GM21786 (cell line): ENCODE results near the gene CRKL.
"Not testable (repeated sequence)": the region's sequence is repeated elsewhere in the genome, so short reads cannot be mapped to it uniquely, and the experiment has no call there.

Experiments used
- ATAC-seq: cut with Tn5 transposase; IDR thresholded peaks from one replicate; pipeline ENCODE4 v1.9.1; 2021; ENCODE audit not compliant: unreplicated experiment

The CRKL gene

DNA sequence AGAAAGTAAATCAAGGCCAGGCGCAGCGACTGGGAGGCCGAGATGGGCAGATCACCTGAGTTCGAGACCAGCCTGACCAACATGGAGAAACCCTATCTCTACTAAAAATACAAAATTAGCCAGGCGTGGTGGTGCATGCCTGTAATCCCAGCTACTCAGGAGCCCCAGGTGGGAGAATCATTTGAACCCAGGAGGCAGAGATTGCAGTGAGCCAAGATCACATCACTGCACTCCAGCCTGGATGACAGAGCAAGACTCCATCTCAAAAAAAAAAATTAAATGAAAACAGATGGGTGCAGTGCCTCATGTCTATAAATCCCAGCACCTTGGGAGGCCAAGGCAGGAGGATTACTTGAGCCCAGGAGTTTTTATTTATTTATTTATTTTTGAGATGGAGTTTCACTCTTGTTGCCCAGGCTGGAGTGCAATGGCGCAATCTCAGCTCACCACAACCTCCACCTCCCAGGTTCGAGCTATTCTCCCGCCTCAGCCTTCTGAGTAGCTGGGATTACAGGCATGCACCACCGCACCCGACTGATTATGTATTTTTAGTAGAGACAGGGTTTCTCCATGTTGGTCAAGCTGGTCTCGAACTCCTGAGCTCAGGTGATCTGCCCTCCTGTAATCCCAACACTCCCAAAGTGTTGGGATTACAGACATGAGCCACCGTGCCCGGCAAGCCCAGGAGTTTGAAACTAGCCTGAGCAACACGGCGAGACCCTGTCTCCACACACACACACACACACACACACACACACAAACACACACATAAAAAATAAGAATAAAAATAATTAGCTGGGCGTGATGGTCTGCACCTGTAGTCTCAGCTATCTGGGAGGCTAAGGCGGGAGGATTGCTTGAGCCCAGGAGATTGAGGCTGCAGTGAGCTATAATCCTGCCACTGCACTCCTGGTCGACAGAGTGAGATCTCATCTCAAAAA, 15.8 kb upstream of the CRKL start:
- not testable (repeated sequence) for ATAC-seq

DNA sequence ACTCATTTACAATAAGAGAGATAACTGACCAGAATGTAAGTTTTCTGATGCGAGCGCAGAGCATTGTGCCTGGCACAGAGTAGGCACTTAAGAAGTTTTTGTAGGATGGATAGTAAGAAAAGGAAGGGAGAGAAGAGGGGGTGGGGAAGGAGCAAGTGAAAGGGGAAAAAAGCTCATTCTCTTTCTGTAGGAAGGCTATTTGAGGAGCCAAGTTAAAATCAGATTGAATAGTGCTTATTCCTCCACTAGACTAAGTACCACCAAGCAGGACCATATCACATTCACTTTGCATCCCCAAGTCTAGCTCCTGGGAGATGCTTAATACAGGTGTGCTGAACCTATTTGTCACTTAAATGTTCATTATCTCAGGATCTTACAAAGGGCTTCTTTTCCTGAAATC, 14.1 kb upstream of the CRKL start:
- ATAC-seq, result no peak

DNA sequence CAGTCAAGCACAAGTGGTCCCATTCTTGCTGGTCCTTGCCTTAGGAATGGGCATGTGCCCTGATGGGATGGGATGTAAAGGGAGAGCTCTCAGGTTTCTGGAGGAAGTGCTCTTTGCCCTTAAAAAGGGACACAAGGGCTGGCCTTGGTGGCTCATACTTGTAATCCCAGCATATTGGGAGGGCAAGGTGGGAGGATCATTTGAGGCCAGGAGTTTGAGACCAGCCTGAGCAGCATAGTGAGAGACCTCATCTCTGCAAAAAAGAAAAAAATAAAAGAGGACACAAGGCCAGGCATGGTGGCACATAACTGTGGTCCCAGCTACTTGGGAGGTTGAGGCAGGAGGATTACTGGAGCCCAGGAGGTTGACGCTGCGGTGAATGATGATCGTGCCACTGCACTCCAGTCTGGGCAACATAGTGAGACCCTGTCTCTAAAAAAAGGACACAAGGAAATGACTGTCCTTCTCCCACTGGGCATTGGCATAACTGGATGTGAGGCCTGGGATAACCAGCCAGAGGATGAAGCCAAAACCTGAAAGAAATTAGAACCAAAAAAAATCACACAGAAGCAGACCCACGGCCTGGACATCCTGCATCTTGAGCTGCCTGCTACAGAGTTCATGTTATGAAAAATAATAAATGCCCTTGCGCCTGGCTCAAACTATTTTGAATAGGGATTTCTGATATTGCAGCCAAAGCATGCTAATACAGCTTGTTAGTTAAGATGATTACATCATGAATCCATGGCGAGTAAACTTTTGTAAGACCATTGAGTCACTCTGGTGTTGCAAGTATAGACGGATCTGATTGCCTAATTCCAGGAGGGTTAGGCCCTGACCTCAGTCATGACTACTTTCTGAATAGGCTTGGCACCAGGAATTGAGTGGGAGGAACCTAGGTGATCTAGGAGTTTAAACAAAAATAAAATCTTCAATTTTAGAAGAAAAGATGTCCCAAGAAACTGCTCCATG, 12.9 kb upstream of the CRKL start:
- no peak for ATAC-seq

DNA sequence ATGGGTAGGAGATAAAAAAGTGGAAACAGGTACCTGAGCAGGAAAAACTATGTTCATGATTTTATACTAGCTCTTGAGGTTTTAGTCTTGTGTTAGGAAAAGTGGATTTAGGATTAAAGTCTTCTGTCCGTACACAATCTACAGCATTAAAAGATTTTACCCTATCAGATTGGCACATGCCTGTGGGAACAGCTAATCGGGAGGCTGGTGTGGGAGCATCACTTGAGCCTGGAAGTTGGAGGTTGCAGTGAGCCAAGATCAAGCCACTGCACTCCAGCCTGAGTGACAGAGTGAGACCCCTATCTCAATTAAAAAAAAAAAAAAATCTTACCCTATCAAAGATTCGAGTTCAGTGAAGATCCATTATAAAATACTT, 12.2 kb upstream of the CRKL start:
- no peak for ATAC-seq

DNA sequence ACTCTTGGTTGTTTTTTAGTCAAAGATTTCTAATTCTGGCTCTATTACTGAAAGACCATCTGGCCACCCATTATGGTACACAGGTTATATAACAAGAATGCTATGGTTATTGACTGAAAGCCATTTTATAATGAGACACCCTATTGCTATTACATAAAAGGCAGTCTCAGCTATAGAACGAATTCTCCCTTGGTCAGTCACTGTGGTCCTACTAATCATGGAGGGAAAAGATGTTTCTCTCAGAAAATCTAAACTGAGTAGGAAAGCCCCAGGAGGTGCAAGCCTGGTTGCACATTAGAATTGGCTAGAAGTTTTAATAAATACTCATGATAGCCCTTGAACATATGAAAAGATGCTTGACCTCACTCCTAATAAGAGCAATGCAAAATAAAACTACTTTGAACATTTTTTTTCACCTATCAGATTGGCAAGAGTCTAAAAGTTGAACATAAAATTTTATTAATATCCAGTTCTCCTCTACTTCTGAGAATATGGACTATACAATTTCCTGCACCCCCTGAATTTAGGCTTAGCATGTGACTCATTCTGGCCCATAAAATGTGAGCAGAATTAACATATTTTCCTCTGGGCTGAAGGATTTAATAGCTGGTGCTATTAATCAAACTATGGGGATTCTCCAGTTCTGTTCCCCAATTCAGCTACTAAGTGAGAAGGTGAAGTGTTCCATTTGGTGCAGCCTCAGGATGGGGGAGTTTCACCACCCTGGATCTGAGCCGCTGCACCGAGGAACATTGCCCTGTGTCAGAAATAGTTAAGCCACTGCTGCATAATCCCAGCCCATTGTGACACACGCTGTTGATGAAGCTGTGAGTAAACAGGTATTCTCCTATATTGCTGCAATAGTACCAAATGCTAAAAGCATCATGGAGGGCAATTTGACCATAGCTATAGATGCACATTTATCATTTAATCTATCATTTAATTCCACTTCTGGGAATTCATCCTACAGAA, 11.5 kb upstream of the CRKL start:
- no peak for ATAC-seq

DNA sequence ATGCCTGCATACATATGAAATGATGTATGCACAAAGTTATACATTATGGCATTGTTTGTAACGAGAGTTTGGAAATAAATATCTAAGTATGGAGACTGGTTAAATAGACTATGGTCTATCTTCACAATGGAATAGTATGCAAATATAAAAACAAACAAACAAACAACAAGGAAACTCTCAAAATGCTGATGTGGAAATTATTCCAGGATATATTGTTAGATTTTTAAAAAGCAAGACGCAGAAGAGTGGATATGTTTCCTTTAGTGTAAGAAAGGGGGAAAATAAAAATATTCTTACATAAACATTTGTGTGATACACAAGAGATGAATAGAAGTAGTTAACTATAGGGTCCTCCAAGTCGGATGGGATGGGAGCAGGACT, 10.8 kb upstream of the CRKL start:
- ATAC-seq, result no peak

DNA sequence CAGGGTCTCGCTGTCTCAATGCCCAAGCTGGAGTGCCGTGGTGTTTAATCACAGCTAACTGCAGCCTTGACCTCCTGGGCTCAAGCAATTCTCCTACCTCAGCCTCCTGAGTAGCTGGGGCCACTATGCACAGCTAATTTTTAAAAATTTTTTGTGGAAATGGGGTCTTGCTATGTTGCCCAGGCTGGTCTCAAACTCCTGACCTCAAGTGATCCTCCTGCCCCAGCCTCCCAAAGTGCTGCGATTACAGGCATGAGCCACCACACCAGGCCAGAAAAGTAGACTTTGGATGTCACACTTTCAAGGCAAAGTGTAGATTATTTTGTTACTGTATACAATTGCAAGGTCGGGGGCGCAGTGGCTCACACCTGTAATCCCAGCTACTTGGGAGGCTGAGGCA, 8.5 kb upstream of the CRKL start:
- not testable (repeated sequence) for ATAC-seq

DNA sequence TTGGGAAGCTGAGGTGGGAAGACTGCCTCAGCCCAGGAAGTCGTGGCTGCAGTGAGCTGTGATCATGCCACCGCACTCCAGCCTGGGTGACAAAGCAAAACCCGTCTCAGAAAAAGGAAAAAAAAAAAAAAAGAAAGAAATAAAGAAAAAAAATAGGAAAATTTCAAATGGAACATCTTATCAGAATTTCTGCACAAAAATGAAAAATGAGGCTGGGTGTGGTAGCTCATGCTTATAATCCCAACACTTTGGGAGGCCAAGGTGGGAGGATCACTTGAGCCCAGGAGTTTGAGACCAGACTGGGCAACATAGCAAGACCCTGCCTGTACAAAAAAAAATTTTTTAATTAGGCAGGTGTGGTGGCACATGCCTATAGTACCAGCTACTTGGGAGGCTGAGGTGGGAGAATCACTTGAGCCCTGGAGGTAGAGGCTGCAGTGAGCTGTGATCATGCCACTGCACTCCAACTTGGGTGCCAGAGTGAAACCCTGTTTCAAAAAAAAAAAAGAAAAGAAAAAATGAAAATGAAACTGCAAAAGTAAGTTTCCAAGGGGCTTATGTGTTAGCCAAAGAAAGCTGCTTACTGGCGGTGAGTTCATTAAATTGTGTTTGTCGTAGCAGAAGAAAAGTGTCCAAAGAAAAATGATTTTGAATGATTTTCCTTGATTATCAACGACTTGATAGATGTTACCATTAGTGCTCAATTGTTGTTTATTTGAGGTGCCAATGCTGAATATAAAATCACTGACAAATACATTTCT, 7.5 kb upstream of the CRKL start:
- ATAC-seq, result no peak

DNA sequence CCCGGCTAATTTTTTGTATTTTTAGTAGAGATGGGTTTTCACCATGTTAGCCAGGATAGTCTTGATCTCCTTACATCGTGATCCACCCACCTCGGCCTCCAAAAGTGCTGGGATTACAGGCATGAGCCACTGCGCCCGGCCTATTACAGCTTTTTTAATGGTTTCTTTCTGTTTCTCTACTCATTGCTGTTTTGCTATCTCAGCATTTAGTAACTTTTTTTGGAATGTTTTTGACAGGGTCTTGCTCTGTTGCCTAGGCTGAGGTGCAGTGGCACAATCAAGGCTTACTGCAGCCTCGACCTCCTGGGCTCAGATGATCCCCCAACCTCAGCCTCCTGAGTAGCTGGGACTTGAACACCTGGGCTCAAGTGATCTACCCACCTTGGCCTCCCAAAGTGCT, 4.7 kb upstream of the CRKL start:
- no peak for ATAC-seq

DNA sequence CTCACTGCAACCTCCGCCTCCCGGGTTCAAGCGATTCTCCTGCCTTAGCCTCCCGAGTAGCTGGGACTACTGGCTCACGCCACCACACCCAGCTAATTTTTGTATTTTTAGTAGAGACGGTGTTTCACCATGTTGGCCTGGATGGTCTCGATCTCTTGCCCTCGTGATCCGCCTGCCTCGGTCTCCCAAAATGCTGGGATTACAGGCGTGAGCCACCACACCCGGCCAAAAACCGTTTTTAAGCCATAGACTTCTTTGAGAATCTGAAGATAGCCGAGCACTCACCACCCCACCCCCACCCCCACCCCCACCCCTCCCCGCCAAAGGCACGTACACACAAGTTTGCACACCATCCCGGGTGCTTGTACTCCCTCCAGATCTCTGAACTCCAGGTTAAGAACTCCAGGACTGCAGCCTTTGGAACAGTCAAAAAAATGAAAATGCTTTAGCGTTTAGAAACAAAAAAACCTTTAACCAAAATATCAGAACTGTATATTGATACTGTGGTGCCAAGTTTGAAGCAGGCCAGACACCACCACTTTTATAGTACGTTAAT, 1.5 kb downstream of the CRKL start:
- ATAC-seq, result no peak

DNA sequence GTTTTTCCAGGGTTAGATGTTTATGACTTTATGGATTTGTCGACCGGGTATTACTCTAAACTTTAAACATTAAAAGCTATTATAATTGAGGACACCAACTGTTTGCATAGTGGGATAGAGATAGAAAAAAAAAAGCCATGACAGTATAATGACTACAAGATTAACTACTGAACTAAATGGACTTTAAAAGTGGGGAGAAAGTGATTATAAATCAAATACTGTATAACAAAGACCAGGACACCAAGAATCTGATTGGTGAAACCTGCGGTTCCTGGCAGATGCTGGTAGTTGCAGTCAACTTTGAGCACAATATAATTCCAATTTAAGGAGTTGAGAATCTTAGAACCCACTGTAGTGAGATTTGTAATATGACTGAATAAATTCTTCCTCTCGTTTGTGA, 2.5 kb downstream of the CRKL start:
- ATAC-seq, result no peak

DNA sequence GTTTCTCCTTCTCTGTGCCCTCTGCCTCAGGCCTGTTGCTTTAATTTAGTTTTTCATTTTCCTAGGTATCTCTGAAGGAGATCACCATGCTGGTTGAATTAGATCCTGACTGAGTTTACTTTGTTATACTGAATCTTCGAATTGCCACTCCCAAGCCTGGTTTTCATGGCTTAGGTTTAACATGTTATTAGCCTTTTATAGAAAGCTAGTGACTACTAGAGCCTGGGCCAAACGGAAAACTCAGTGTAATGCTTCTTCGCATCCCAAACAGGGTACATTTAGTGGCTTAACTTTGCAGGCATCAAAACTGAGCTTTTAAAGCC, 3.6 kb downstream of the CRKL start:
- ATAC-seq, result no peak

DNA sequence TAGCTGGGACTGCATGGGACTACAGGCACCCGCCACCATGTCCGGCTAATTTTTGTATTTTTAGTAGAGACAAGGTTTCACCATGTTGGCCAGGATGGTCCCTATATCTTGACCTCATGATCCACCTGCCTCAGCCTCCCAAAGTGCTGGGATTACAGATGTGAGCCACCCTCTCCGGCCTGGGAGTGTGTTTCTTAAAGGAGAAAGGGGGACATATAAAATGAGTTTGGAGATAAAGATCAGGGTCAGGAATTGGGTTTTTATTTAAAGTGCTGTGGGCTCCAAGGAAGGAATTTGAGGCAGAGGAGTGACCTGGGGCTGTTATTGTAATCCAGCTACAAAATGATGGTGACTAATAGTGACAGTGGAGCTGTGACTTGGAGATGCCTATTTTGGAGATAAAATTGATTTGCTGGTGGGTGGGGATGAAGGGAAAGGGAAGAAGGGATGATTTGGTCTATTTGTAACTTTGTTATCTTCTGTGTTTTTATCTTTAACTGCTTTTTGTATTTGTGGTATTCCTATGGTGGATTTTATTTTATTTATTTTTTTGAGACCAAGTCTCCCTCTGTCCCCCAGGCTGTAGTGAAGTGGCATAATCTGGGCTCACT, 5.0 kb downstream of the CRKL start:
- ATAC-seq, result no peak

DNA sequence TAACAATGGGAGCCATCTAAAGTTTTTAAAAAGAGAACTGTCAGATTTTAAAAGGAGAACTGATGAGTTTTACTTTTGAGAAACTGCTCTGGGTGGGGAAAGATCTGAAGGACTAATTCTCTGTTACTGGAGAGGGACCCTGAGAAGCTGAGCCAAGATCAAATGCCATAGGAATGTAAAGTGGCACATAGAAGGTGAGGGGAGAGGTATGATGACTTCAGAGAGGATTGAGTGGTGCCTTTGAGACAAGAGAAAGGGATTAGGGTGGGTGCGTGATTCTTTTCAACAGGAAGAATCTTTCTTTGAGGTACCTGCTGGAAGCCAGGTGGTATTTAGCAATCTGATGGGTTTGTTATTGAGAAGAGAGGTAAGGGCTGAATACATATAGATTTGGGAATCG, 9.0 kb downstream of the CRKL start:
- no peak for ATAC-seq

DNA sequence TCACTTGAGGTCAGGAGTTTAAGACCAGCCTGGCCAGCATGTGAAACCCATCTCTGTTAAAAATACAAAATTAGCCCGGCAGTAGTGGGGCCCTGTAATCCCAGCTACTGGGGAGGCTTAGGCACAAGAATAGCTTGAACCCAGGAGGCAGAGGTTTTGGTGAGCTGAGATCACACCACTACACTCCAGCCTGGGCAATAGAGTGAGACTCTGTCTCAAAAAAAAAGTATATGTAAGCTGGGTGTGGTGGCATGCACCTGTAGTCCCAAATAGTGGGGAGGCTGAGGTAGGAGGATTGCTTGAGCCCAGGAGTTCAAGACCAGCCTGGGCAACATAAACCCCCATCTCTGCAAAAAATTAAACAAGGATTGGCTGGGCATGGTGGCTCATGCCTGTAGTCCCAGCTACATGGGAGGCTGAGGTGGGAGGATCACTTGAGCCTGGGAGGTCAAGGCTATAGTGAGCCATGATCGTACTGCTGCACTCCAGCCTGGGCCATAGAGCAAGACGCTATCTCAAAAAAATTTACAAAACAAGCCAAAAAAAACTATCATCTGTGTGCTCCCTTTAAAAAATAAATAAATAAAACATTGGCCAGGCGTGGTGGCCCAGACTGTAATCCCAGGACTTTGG, 10.8 kb downstream of the CRKL start:
- no peak for ATAC-seq

DNA sequence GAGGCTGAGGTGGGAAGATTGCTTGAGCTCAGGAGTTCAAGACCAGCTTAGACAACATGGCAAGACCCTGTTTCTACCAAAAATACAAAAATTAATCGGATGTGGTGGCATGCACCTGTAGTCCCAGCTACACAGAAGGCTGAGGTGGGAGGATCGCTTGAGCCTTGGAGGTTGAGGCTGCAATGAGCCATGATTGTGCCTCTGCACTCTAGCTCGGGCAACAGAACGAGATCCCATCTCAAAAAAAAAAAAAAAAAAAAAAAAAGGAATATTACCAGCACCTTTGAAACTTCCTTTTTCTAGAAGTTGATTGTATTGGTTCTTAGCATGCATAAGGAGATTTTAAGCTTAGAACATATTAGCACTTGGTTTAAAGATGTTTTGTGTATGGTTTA, 11.4 kb downstream of the CRKL start:
- no peak for ATAC-seq

DNA sequence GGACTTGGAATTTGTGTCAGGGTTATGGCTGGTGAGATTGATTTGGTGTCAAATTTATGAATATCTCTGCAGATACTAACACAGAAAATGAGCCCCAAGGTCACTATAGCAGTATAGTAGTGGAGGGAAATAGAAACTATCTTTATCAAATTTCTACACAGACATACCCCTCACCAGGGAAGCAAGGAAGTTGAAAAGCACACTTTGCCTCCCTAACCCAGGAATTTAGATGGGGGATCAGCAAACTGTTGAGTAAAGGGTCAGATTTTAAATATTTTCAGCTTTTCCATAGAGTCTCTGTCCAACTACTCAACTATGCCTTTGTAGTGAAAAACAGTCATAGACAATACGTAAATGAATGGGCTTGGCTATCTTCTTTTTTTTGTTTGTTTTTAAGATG, 12.8 kb downstream of the CRKL start:
- no peak for ATAC-seq

DNA sequence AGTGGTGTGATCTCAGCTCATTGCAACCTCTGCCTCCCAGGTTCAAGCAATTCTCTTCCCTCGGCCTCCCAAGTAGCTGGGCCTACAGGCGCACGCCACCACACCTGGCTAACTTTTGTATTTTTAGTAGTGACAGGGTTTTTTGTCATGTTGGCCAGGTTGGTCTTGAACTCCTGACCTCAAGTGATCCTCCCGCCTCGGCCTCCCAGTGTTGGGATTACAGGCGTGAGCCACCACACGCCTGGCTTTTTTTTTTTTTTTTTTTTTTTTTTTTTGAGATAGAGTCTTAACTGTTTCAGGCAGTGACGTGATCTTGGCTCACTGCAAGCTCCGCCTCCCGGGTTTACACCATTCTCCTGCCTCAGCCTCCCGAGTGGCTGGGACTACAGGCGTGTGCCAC, 13.2 kb downstream of the CRKL start:
- not testable (repeated sequence) for ATAC-seq

DNA sequence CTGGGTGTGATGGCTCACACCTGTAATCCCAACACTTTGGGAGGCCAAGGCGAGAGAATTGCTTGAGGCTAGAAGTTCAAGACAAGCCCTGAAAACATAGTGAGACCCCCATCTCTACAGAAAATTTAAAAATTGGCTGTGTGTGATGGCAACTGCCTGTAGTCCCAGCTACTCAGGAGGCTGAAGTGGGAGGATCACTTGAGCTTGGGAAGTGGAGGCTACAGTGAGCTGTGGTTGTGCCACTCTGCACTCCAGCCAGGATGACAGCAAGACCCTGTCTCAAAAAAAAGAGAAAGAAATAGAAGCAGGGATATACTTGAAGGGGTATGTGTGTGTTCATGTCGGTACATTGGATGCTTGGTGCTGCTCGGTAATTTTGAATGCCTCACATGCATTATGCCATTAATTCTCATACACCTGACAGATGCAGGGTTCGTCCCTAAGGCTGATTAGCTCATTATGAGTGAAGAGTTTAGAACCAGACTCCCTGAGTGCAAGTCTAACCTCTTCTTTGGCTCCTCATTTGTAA, 14.0 kb downstream of the CRKL start:
- ATAC-seq, result no peak
